Measurements from ENCODE around the gene TRABD2B. TPM values are rescaled to one million over a fixed set of nuclear protein-coding genes. Genes with fewer than 3 reads are reported as not detected.

The TRABD2B gene
- total and polyA plus RNA-seq, 2 donors (not counting 1 experiment from before 2014, with no cell fraction given), result under 0.01 TPM; not detected in 1

- H3K79me2 ChIP-seq (ENCODE audit: control insufficient read depth, insufficient read depth, low read length), result no peaks in the 10 kb centered on the region
- DNase-seq (ENCODE audit: low read depth in 2 of 2), result no peak
- H3K9me3 ChIP-seq (ENCODE audit: control insufficient read depth, insufficient read depth, low read depth, low read length), result no peaks in the 10 kb centered on the region
- H2AFZ ChIP-seq (ENCODE audit: low read length), result no peak overlapping the region
- H3K9ac ChIP-seq (ENCODE audit: insufficient read depth, low read length), result no peak overlapping the region
- peaks cover 17% of the 10 kb centered on the region for H3K27me3 ChIP-seq (ENCODE audit: control insufficient read depth, insufficient read depth, low read length)
- H3K27ac ChIP-seq (ENCODE audit: insufficient read depth, low read length), result no peak overlapping the region
- H3K4me1 ChIP-seq (ENCODE audit: control insufficient read depth, extremely low read depth, insufficient read depth, low read length), result no peaks in the 10 kb centered on the region
- no peaks in the 10 kb centered on the region for H3K36me3 ChIP-seq (ENCODE audit: control insufficient read depth, insufficient read depth, low read length)
- no peak overlapping the region for H3K4me2 ChIP-seq (ENCODE audit: extremely low read depth, insufficient read depth, low read length)
- no peak for TF ChIP-seq EZH2 (IDR thresholded peaks at IDR 0.05; ENCODE audit: low read length, missing control alignments)
- TF ChIP-seq, protein P1, sequence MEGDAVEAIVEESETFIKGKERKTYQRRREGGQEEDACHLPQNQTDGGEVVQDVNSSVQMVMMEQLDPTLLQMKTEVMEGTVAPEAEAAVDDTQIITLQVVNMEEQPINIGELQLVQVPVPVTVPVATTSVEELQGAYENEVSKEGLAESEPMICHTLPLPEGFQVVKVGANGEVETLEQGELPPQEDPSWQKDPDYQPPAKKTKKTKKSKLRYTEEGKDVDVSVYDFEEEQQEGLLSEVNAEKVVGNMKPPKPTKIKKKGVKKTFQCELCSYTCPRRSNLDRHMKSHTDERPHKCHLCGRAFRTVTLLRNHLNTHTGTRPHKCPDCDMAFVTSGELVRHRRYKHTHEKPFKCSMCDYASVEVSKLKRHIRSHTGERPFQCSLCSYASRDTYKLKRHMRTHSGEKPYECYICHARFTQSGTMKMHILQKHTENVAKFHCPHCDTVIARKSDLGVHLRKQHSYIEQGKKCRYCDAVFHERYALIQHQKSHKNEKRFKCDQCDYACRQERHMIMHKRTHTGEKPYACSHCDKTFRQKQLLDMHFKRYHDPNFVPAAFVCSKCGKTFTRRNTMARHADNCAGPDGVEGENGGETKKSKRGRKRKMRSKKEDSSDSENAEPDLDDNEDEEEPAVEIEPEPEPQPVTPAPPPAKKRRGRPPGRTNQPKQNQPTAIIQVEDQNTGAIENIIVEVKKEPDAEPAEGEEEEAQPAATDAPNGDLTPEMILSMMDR (conservative IDR thresholded peaks at IDR 0.05 in 1 of 2, IDR thresholded peaks at IDR 0.05 in 1 of 2; ENCODE audit: low read depth in 1 of 2, low read length in 2 of 2), result no peak
- no peaks in the 10 kb centered on the region for H4K20me1 ChIP-seq (ENCODE audit: control insufficient read depth, extremely low read depth, insufficient read depth, low read length)
- no peak overlapping the region for H3K4me3 ChIP-seq (replicated peaks in 1 of 4; ENCODE audit: control extremely low read depth in 1 of 4, insufficient read depth in 1 of 4, low read depth in 3 of 4, low read length in 4 of 4)
Observed at GRCh38 chr1:47725000-47725473, 272.1 kb downstream of the TRABD2B start.

DNA sequence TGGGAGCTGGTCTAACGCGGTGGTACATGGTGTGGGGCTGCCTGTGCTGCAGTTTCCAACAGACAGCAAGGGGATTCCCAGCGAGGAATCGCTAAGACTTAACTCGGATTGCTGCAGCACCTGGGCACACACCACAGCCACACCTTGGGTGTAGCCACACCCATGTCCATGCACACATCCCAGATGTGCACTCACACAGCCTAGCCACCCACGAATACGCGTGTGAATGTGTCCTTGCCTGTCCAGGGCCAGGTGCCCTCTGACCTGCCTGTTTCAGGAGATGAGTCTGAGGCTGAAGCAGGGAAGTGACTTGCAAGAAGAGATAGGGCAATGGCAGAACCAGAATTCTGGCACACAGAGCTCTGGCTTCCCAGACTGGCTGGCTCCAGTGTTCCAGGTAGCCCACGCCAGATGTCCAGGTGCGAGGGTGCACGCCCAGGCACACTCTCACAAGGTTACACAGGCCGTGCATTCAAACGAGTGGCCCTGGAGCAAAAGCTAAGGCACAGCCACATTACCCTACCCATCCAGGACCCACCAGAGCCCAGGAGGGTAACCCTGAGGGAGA is 272.7 kb downstream of the TRABD2B start:
- TF ChIP-seq EZH2 (IDR thresholded peaks at IDR 0.05; ENCODE audit: low read length, missing control alignments), result peak; percentile 38
- TF ChIP-seq, protein P1 (conservative IDR thresholded peaks at IDR 0.05 in 1 of 2, IDR thresholded peaks at IDR 0.05 in 1 of 2; ENCODE audit: low read depth in 1 of 2, low read length in 2 of 2), result no peak
- Histone ChIP-seq H3K36me3 (ENCODE audit: control insufficient read depth, insufficient read depth, low read length) (no peaks in the 10 kb centered on the region), H3K4me1 (ENCODE audit: control insufficient read depth, extremely low read depth, insufficient read depth, low read length) (no peaks in the 10 kb centered on the region), H4K20me1 (ENCODE audit: control insufficient read depth, extremely low read depth, insufficient read depth, low read length) (no peaks in the 10 kb centered on the region), H3K27ac (ENCODE audit: insufficient read depth, low read length) (no peak overlapping the region), H3K9ac (ENCODE audit: insufficient read depth, low read length) (no peak overlapping the region), H3K4me2 (ENCODE audit: extremely low read depth, insufficient read depth, low read length) (no peak overlapping the region), H3K27me3 (ENCODE audit: control insufficient read depth, insufficient read depth, low read length) (peaks cover 17% of the 10 kb centered on the region), H3K79me2 (ENCODE audit: control insufficient read depth, insufficient read depth, low read length) (no peaks in the 10 kb centered on the region), H3K9me3 (ENCODE audit: control insufficient read depth, insufficient read depth, low read depth, low read length) (no peaks in the 10 kb centered on the region), H3K4me3 (replicated peaks in 1 of 4; ENCODE audit: control extremely low read depth in 1 of 4, insufficient read depth in 1 of 4, low read depth in 3 of 4, low read length in 4 of 4) (no peak overlapping the region), H2AFZ (ENCODE audit: low read length) (no peak overlapping the region)
- no peak for DNase-seq (ENCODE audit: low read depth in 2 of 2)

DNA sequence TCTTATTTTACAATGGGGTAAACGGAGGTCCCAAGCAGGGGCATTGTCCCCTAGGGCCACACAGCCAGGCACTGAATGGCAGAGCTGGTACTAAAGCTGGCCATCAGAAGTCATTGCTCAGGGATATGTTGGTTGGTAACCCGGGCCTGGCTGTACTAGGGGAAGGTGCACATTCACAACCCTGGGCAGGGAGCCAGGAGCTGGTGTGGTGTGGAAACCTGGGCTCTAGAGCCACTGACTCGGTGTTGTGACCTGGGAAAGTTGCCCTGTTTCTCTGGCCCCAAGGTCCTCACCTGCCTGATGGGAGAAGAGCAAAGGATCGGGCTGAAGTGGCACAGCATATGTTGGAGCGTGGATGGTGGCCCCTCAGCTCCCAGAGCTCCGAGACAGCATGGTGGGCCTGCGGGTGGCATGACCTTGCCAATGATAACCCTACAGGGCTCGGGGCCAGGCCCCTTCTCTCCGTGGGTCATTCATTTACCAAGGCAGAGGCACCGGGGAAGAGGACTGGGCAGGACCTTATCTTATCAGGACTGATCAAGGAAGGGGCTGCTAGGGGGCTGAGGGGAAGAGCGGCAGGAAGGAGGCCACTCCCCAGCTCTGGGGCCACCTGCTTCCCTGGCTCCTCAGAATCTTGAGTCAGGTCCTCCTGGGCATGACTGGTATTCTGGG is 274.1 kb downstream of the TRABD2B start:
- H3K79me2 ChIP-seq (ENCODE audit: control insufficient read depth, insufficient read depth, low read length), result no peaks in the 10 kb centered on the region
- H3K9ac ChIP-seq (ENCODE audit: insufficient read depth, low read length), result no peak overlapping the region
- H4K20me1 ChIP-seq (ENCODE audit: control insufficient read depth, extremely low read depth, insufficient read depth, low read length), result no peaks in the 10 kb centered on the region
- DNase-seq (ENCODE audit: low read depth in 2 of 2), result no peak
- H3K4me2 ChIP-seq (ENCODE audit: extremely low read depth, insufficient read depth, low read length), result no peak overlapping the region
- H3K27ac ChIP-seq (ENCODE audit: insufficient read depth, low read length), result no peak overlapping the region
- no peak for TF ChIP-seq EZH2 (IDR thresholded peaks at IDR 0.05; ENCODE audit: low read length, missing control alignments)
- TF ChIP-seq, protein P1 (conservative IDR thresholded peaks at IDR 0.05 in 1 of 2, IDR thresholded peaks at IDR 0.05 in 1 of 2; ENCODE audit: low read depth in 1 of 2, low read length in 2 of 2), result no peak
- no peak overlapping the region for H3K4me3 ChIP-seq (replicated peaks in 1 of 4; ENCODE audit: control extremely low read depth in 1 of 4, insufficient read depth in 1 of 4, low read depth in 3 of 4, low read length in 4 of 4)
- no peaks in the 10 kb centered on the region for H3K9me3 ChIP-seq (ENCODE audit: control insufficient read depth, insufficient read depth, low read depth, low read length)
- peaks cover 17% of the 10 kb centered on the region for H3K27me3 ChIP-seq (ENCODE audit: control insufficient read depth, insufficient read depth, low read length)
- H2AFZ ChIP-seq (ENCODE audit: low read length), result no peak overlapping the region
- no peaks in the 10 kb centered on the region for H3K36me3 ChIP-seq (ENCODE audit: control insufficient read depth, insufficient read depth, low read length)
- no peaks in the 10 kb centered on the region for H3K4me1 ChIP-seq (ENCODE audit: control insufficient read depth, extremely low read depth, insufficient read depth, low read length)
